HG02840 (cell line): ENCODE data around the gene THAP4.
"Not testable (repeated sequence)": the region's sequence is repeated elsewhere in the genome, so short reads cannot be mapped to it uniquely, and the experiment has no call there.

Experiments used
- ATAC-seq: cut with Tn5 transposase; IDR thresholded peaks from one replicate; pipeline ENCODE4 v1.9.1; 2021; ENCODE audit warnings: mild to moderate bottlenecking, moderate library complexity, moderate number of reproducible peaks; ENCODE audit not compliant: unreplicated experiment, low FRiP score

Gene THAP4

GRCh38 chr2:241590496-241591455 lies 46.2 kb downstream of the THAP4 start:
- ATAC-seq, result not testable (repeated sequence)

GRCh38 chr2:241589863-241590262 lies 47.1 kb downstream of the THAP4 start:
- not testable (repeated sequence) for ATAC-seq

DNA sequence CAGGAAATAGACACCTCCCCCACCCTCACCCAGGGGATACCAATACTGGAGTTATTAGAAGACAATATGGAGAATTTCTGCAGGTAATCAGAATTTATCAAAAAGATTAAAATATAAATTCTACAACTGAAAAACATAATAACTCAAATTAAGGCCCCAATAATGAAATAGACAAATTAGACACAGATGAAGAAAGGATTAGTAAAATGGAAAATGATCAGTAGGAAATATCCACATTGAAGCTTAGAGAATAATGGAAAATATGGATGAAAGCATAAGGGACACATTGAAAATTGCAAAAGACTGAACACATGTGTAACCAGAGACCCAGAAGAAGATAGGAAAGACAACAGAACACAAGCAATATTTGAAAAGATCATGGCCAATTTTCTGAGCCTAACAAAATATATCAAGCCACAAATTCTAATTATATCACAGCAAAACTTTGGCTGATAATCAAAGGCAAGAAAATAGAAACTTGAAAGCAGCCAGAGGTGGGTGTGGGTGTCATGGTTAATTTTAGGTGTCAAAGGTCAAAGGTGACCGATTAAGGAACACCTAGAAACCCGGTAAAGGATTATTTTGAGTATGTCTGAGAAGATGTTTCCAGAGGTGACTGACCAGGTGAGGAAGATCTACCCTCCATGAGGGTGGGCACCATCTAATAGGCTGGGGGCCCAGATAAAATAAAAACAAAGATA lies 50.2 kb downstream of the THAP4 start:
- no peak for ATAC-seq

DNA sequence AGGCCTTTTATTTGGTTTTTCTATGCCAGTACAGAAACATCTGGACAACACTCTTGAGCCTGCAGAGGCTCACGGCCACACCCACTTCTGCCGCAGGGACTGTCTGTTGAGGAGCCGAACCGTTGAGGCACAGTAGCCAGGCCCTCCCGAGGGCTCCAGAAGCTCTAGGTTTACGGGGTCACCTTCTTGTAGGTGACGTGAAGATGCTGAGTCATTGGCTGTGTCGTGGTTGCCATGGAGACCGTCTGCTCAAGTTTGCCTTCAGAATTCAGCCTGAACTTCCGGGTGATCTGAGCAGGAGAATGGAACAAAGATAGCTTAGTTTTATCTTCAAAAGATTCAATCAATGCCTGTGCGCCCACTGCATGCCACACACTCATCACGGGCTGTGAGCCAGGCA lies 52.5 kb downstream of the THAP4 start:
- no peak for ATAC-seq

DNA sequence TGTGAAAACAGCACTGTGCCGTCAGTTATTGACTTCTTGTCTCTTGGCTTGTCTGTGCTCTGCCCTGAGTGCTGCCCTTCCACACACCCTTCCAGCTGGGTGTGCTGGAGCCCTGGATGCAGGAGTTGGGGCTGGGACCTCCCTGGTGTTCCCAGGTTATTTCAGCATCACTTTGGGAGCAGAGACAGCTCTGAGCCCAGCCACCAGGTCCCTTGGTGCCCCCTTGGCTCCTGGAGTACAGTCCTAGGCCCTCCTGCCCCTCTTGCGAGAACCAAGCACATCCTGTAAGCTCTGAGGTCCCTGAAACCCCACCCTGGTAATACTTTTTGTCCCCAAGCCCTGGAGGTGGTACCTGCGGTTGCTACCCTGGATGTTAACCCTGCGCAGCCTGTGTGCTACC lies 54.2 kb downstream of the THAP4 start:
- no peak for ATAC-seq

- ATAC-seq, result no peak
Observed at GRCh38 chr2:241582328-241582727, 54.6 kb downstream of the THAP4 start.

DNA sequence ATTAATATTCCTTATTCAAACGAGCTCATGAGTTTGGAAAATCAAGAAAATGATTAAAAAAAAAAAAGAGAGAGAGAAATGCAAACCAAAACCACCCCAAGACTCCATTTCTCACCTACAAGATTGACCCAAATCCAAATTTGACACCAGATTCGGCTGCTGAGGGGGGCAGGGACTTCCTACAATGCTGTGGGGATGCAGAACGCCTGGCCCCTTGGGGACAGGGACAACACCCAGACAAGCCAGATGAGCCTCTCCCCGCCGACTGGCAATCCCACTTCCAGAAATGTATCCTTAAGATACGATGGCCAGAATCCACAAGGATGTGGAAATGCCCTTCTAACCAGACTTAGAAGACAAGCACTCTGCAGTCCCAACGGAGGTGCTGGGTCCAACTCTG lies 57.7 kb downstream of the THAP4 start:
- ATAC-seq, result no peak

- no peak for ATAC-seq
Observed at GRCh38 chr2:241577413-241578122, 59.4 kb downstream of the THAP4 start.

- ATAC-seq, result no peak
Observed at GRCh38 chr2:241576293-241576654, 60.7 kb downstream of the THAP4 start.

DNA sequence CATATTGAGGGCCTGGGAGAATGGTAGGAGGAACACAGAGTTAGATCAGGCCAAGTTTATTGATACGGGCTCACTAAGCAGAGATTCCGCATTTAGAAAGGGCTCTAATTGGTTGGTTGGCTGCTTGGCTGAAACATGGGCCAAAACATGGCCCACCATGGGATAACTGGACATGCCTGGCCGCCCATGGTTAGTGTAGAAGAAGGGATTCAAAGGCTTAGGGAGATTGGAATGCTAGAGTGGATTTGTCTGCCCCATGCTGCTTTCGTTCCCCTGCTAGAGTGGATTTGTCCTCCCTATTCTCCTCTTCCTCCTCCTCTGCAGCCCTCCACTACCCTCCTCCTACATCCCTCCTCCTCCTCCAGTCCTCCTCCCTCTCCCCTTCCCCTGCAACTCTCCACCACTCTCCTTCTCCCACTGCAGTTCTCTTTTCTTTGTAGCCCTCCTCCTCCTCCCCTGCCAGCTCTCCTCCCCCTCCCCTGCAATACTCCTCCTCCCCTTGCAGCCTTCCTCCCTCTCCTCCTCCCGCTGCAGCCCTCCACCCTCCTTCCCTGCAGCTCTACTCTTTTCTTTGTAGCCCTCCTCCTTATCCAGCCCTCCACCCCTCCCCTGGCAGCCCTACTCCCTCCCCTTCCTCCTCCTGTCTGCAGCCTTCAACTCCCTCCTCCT lies 61.2 kb downstream of the THAP4 start:
- no peak for ATAC-seq

- ATAC-seq, result no peak
Observed at GRCh38 chr2:241574911-241575623, 61.9 kb downstream of the THAP4 start.

DNA sequence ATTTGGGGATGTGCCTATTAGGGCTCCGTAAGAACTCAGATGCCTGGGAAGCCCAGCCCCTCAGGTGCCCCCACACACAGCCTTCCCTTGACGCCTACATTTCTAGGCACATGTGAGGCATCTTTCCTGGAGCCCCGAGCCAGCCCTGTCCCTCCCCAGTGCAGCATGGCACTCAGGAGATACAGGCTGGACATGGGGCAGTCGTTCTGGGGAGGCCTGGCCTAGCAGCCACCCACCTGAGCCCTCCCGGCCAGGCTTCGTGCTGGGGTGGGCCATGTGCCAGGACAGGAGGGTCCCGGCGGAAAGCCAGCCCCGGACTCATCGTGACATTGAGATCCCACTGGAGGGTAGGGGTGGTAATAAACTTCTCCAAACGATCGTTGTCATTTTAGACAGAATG lies 63.2 kb downstream of the THAP4 start:
- no peak for ATAC-seq

- ATAC-seq, result not testable (repeated sequence)
Observed at GRCh38 chr2:241572915-241573651, 63.9 kb downstream of the THAP4 start.

DNA sequence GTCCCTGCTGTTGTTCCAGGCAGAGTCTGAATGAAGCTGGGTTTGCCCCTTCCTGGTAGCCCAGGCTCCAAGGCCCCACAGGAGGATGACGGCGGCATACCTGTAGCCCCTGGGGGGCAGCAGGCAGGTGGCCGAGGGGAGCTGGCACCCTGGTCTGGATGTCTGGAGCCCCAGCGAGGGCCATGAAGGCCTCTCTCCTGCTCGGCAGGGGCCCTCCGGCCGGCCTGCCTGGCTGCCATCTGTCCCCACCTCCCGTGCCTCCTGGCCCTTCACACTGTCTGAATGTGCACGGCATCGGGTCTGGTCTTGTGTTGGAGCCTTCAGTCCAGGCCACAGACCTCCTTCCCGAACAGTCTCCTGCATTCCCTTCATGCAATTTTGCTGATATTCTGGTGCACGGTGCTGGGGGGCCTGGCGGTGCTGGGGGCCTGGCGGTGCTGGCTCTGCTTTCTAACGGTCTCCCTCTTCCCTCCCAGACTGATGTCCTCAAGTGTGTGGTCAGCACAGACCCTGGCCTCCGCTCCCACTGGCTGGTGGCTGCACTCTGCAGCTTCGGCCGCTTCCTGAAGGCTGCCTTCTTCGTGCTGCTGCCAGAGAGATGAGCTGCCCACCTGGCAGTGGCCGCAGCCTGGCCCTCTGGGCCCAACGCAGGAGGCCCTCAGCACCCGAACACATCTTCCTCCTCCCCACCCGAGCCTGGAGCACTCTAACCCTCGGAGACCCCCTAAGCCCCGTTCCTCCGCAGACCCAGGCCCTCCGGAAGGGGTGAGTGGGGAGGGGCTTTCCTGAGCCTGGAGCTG lies 64.9 kb downstream of the THAP4 start:
- ATAC-seq, result no peak

- ATAC-seq, result no peak
Observed at GRCh38 chr2:241570961-241571581, 65.9 kb downstream of the THAP4 start.

- no peak for ATAC-seq
Observed at GRCh38 chr2:241569831-241570281, 67.1 kb downstream of the THAP4 start.

DNA sequence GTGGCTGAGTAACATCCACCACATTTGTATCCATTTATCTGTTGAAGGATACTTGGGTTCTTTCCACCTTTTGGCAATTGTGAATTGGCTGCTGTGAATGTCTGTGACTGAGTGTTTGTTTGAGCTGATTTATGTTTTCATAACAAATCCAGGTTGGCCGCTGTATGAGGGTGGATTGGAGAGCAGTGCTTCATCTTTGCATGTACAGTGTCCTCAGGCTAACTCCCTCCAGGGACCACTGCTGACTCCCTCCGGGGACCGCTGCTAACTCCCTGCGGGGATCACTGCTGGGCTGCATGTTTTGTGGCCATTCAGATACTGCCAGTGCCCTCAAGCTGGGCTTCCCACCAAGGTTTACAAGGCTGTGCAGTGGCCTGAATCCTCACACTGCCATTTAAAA lies 68.2 kb downstream of the THAP4 start:
- no peak for ATAC-seq

DNA sequence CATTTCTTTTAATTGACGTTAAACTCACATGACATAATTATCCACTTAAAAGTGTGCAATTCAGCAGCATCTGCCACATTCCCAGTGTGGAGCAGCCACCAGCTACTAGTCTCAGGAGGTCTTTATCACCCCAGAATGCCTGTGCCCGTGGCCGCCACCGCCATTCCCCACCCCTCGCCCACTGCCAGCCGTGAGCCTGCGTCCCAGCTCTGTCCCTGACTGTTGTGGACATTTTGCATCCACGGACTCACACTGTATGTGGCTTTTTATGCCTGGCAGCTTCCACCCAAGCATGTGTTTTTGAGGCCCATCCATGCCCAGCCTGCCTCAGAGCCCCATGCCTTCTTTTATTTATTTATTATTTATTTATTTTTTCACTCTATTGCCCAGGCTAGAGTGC lies 69.2 kb downstream of the THAP4 start:
- ATAC-seq, result no peak
